Activated CD8-positive, alpha-beta memory T cell treated with anti-CD3 and anti-CD28 coated beads, Interleukin-2, amount 50 U/mL, for 1 hour (primary cell): Measurements from ENCODE around the gene NFKB2.

Source experiments
- DNase-seq: peaks from one replicate; pipeline ENCODE4 v3.0.0-alpha.2; 2020; ENCODE audit errors: extremely low read depth

Gene NFKB2

DNA sequence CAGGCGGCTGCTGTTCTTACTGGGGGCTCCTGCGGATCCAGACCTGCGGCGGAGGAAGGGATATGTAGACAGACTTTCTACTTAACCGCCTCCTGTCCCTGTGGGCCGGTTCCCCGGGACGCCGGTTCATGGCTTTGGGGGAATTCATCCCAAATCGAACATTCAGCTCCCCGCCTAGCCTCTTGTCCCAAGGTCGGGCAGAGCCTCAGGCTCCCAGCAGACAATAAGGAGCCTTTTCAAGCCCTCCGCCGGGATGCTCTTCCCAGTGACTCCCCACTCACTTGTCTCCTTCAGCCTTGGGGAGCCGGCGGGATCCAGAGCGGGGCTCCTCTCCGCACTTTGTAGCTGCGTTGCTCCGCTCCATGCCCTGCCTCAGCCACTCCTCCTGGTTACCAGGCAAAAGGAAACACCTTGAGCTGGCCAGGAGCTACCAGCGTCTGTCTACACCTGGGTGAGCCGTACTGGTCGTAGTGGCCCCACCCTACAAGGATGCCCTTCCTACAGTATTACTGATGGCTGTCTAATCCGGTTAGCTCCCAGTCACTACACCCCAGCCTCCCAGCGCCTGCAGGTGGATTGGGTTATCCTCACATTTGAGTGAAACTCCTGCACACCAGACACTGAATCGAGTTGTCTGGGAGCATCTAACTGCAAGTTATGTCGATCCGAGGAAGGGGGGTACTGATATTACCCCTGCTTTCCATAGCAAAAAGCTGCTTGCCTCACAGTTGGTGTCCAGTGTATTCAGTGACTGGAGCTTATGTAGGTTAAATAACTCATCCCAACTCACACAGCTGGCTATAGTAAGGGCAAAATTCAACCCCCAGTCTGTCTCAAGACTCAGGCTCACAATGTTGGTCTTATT lies 55.8 kb downstream of the NFKB2 start, which contains the start of gene C10orf95:
Gene C10orf95, minus strand, starts transcription at position 439 of the 865 bp plus-strand sequence. CDS start 450 bp downstream, outside the sequence.
- DNase-seq: no peak
